GM12878 (cell line): ENCODE results near the gene FBXW9. TPM values are rescaled to one million over a fixed set of nuclear protein-coding genes. Genes with fewer than 3 reads are reported as not detected.

Source experiments
- ATAC-seq: fragments of 200-7000 bp; cut with Tn5 transposase; 3 replicates; pipeline ENCODE4 v1.9.1; 2020; ENCODE audit warnings: mild to moderate bottlenecking, moderate library complexity
- BruUV-seq: library from RNA; stranded (reverse); fragments of 400-500 nt; replicated peaks from 2 replicates; lab custom pipeline; 2021; lab: Mats Ljungman, UMichigan
- CTCF ChIA-PET: fragments of 300-600 bp; sonication (Branson Sonifier 250); formaldehyde crosslinking; extraction: SDS; loops from one replicate; lab custom pipeline; 2021; ENCODE audit warnings: inconsistent platforms; lab: Yijun Ruan, JAX
- POLR2A ChIA-PET: fragments of 350-600 bp; formaldehyde crosslinking; extraction: SDS; loops from one replicate; lab custom pipeline; 2021; ENCODE audit warnings: inconsistent platforms; lab: Charles Lee
- RAD21 ChIA-PET: fragments of 300-600 bp; sonication (Branson Sonifier 250); formaldehyde crosslinking; loops from one replicate; lab custom pipeline; 2023; ENCODE audit warnings: antibody characterized with exemption; ENCODE audit not compliant: unreplicated experiment; lab: Charles Lee
- SMC1A ChIA-PET: fragments of 300-600 bp; sonication (Branson Sonifier 250); formaldehyde crosslinking; loops from one replicate; lab custom pipeline; 2023; ENCODE audit not compliant: unreplicated experiment, uncharacterized antibody; lab: Charles Lee
- DNase-seq: peaks from one replicate; pipeline ENCODE4 v3.0.0-alpha.2; 2011; ENCODE audit warnings: low read depth, low spot score
- FAIRE-seq: peaks from 3 replicates; lab custom pipeline; 2011; peaks lifted over from hg19 to GRCh38; lab: Jason Lieb, UNC
- H2AFZ ChIP-seq: 2 replicates; pipeline ENCODE4 v1.6.0; 2011; ENCODE audit warnings: low read depth, low read length, control low read depth; ENCODE audit not compliant: control insufficient read depth
- H3K27ac ChIP-seq: 2 replicates; pipeline ENCODE4 v1.5.1; 2011; ENCODE audit warnings: control low read depth; ENCODE audit not compliant: control insufficient read depth, insufficient read depth
- H3K27me3 ChIP-seq, 2 experiments: replicated peaks in 1 of 2; 2 replicates each; pipeline versions ENCODE4 v1.6.0 to v1.6.1; 2011; ENCODE audit warnings: low read length in 1 of 2; ENCODE audit not compliant: control insufficient read depth in 2 of 2, insufficient read depth in 2 of 2
- H3K36me3 ChIP-seq, 2 experiments: 2 replicates each; pipeline ENCODE4 v1.5.1; 2011; ENCODE audit warnings: low read length in 1 of 2; ENCODE audit not compliant: control insufficient read depth in 2 of 2, insufficient read depth in 2 of 2
- H3K4me1 ChIP-seq: 2 replicates; pipeline ENCODE4 v1.6.1; 2011; ENCODE audit warnings: mild to moderate bottlenecking, low read length, moderate library complexity, mixed read lengths; ENCODE audit not compliant: control insufficient read depth, insufficient read depth
- H3K4me2 ChIP-seq: 2 replicates; pipeline ENCODE4 v1.6.0; 2011; ENCODE audit warnings: control low read depth; ENCODE audit not compliant: control insufficient read depth, insufficient read depth
- H3K4me3 ChIP-seq: fragments of 200-600 bp; sonication (generic); 2 replicates; pipeline ENCODE4 v1.5.1; 2016
- H3K79me2 ChIP-seq: 2 replicates; pipeline ENCODE4 v1.6.0; 2011; ENCODE audit warnings: low read length; ENCODE audit not compliant: control insufficient read depth, insufficient read depth
- H3K9ac ChIP-seq: 2 replicates; pipeline ENCODE4 v1.8.0; 2011; ENCODE audit warnings: low read length, control low read depth, mixed read lengths; ENCODE audit not compliant: control insufficient read depth, insufficient read depth
- H3K9me3 ChIP-seq: replicated peaks from 3 replicates; pipeline ENCODE4 v1.5.1; 2011; ENCODE audit warnings: mild to moderate bottlenecking, low read length; ENCODE audit not compliant: control insufficient read depth, insufficient read depth
- H4K20me1 ChIP-seq: 2 replicates; pipeline ENCODE4 v1.6.0; 2011; ENCODE audit not compliant: control insufficient read depth, insufficient read depth
- ATF7 ChIP-seq: fragments of 450-650 bp; IDR thresholded peaks from 2 replicates; pipeline ENCODE4 v1.6.1; 2016; ENCODE audit warnings: low read depth, mild to moderate bottlenecking
- BHLHE40 ChIP-seq, 2 experiments: fragments of 450-650 bp in 1 of 2; IDR thresholded peaks; 2 replicates each; pipeline ENCODE4 v1.6.1; 2011 to 2017; ENCODE audit warnings: low read depth in 2 of 2, borderline replicate concordance in 1 of 2, improper control_type of control experiment in 1 of 2, low read length in 1 of 2, mild to moderate bottlenecking in 1 of 2
- EGR1 ChIP-seq, 2 experiments: IDR thresholded peaks; 1 replicate in 1 of 2; 2 replicates in 1 of 2; pipeline ENCODE4 v1.6.1; 2011 to 2012; ENCODE audit warnings: low read depth in 2 of 2, low read length in 2 of 2, borderline replicate concordance in 1 of 2, mild to moderate bottlenecking in 1 of 2, moderate library complexity in 1 of 2
- MXI1 ChIP-seq: fragments of 150-350 bp; IDR thresholded peaks from 2 replicates; pipeline ENCODE4 v1.6.1; 2011; ENCODE audit warnings: low read depth, mild to moderate bottlenecking, inconsistent platforms, low read length, improper control_type of control experiment
- NFYB ChIP-seq: IDR thresholded peaks from 2 replicates; pipeline ENCODE4 v1.6.1; 2011; ENCODE audit warnings: low read depth, mild to moderate bottlenecking, low read length, improper control_type of control experiment, moderate library complexity; ENCODE audit not compliant: insufficient read depth
- NR2F1 ChIP-seq: fragments of 450-650 bp; conservative IDR thresholded peaks from 2 replicates; pipeline ENCODE4 v1.6.1; 2017; ENCODE audit warnings: mild to moderate bottlenecking
- PML ChIP-seq: IDR thresholded peaks from 2 replicates; pipeline ENCODE4 v1.6.1; 2012; ENCODE audit warnings: low read length, inconsistent platforms
- RAD51 ChIP-seq: fragments of 450-650 bp; IDR thresholded peaks from 2 replicates; pipeline ENCODE4 v1.6.1; 2016; ENCODE audit warnings: moderate library complexity, mild to moderate bottlenecking, inconsistent platforms
- RCOR1 ChIP-seq: conservative IDR thresholded peaks from 2 replicates; pipeline ENCODE4 v1.6.1; 2012; ENCODE audit warnings: low read depth, low read length, improper control_type of control experiment
- SIN3A ChIP-seq: IDR thresholded peaks from 2 replicates; pipeline ENCODE4 v1.6.1; 2012; ENCODE audit warnings: low read depth, low read length, improper control_type of control experiment
- TCF12 ChIP-seq: IDR thresholded peaks from 2 replicates; pipeline ENCODE4 v1.6.1; 2011; ENCODE audit warnings: low read depth, mild to moderate bottlenecking, low read length
- TCF7 ChIP-seq: IDR thresholded peaks from 2 replicates; pipeline ENCODE4 v1.6.1; 2014; ENCODE audit warnings: antibody characterized with exemption, borderline replicate concordance
- YBX1 ChIP-seq: fragments of 450-650 bp; IDR thresholded peaks from 2 replicates; pipeline ENCODE4 v1.6.1; 2016; ENCODE audit warnings: antibody characterized with exemption
- ZNF622 ChIP-seq: fragments of 450-650 bp; IDR thresholded peaks from 2 replicates; pipeline ENCODE4 v1.6.1; 2017; ENCODE audit warnings: mild to moderate bottlenecking, inconsistent platforms
- WGBS: methylation state at CpG from one replicate; pipeline ENCODE4 v1.1.6; 2016; ENCODE audit warnings: low lambda C conversion rate; ENCODE audit not compliant: insufficient replicate concordance, insufficient coverage; ENCODE audit errors: missing lambda C conversion rate; 5-methylcytosine and 5-hydroxymethylcytosine counted together
- in situ Hi-C: fragments of 300-500 bp; cut with MboI; formaldehyde crosslinking; loops from 9 replicates; pipeline ENCODE4 v1.14.3; 2018; ENCODE audit warnings: mixed read lengths
- intact Hi-C: fragments of 100-400 bp; cut with micrococcal nuclease; formaldehyde crosslinking; loops from one replicate; pipeline ENCODE4 v1.14.2; 2022; ENCODE audit not compliant: unreplicated experiment
- polyA plus RNA-seq, 11 experiments: library from polyadenylated mRNA; depleted of rRNA in 4 of 11; unstranded in 6 of 11; stranded (reverse) in 5 of 11; fragments of >200 nt; fragmentation: Nextera tagmentation in 4 of 11; fragmentation: Illumina TruSeq in 1 of 11; extraction: Ambion mirVana in 4 of 11; extraction: Trizol in 1 of 11; gene quantifications; 1 replicate in 1 of 11; 2 replicates in 10 of 11; pipeline versions ENCODE4 v1.2.1 to v1.2.3, GENCODE V29; 2011 to 2016; ENCODE audit warnings: inconsistent platforms in 2 of 11, missing spikeins in 2 of 11, low read depth in 1 of 11
- total RNA-seq, 4 experiments: library from RNA; depleted of rRNA in 3 of 4; stranded (reverse); fragments of >200 nt in 3 of 4; fragmentation: Illumina TruSeq in 1 of 4; extraction: Trizol in 1 of 4; gene quantifications; 2 replicates each; pipeline versions ENCODE4 v1.2.1 to v1.2.3, GENCODE V29; 2013 to 2021
- TF ChIP-seq, protein P1 (sequence below), 3 experiments: IDR thresholded peaks in 2 of 3; conservative IDR thresholded peaks in 1 of 3; 2 replicates each; pipeline ENCODE4 v1.5.1; 2011; ENCODE audit warnings: low read depth in 3 of 3, low read length in 3 of 3, mild to moderate bottlenecking in 3 of 3, control low read depth in 2 of 3, moderate library complexity in 2 of 3, inconsistent platforms in 1 of 3, mixed read lengths in 1 of 3; ENCODE audit not compliant: control insufficient read depth in 2 of 3, insufficient read depth in 1 of 3; ENCODE audit errors: extremely low read depth in 1 of 3
- TF ChIP-seq, protein P2 (sequence below): fragments of 450-650 bp; formaldehyde crosslinking; IDR thresholded peaks from 2 replicates; pipeline ENCODE4 v1.5.0; 2022; ENCODE audit warnings: mild to moderate bottlenecking, missing genetic modification characterization

Gene FBXW9
- total and polyA plus RNA-seq, 10 of the 15 experiments (the other 5 are each of a cell fraction or from before 2014, with no cell fraction given), result 0.21 to 14.8 (median 7.3) TPM

GRCh38 chr19:12723641-12724426 lies 27.4 kb upstream of the FBXW9 start, which contains the start of gene TNPO2:
TNPO2 (minus strand) TSS chr19:12723932; CDS start chr19:12720977, 2,955 bp downstream.
- intact Hi-C loops, result no loop called here
- H3K36me3 ChIP-seq, result peaks cover 10 to 11% of the 10 kb centered on the region in 2 experiments; a peak in 3 of 4 replicates
- peaks cover 48% of the 10 kb centered on the region for H3K79me2 ChIP-seq
- ChIA-PET POLR2A (interaction anchor here (0.5 to 6.8 kb wide), 7 partner anchors 10 to 69 kb away, joined by 3 to 58 read pairs (median 3); partner anchors contain the start of genes DHPS, GET3, MAN2B1 and TRIR), CTCF (interaction anchor here (0.6 to 5.4 kb wide), 13 partner anchors 9 to 1683 kb away, joined by 3 to 30 read pairs (median 4); partner anchors contain the start of gene TRIR), SMC1A (interaction anchor here (1.0 to 5.1 kb wide), 3 partner anchors 10 to 13 kb away, joined by 4 to 28 read pairs (median 6); partner anchors contain the start of genes GET3 and TRIR), RAD21 (interaction anchor here (1.0 to 3.3 kb wide), 5 partner anchors 10 to 1347 kb away, joined by 3 to 31 read pairs (median 4); partner anchors contain the start of gene TRIR)
- H4K20me1 ChIP-seq, result no peaks in the 10 kb centered on the region; the same call in 1 of the 2 replicates
- BruUV-seq, result no TSS peak
- ATAC-seq, result peak; percentile 79
- no peaks in the 10 kb centered on the region for H3K27me3 ChIP-seq
- peaks cover 8% of the 10 kb centered on the region; the same call in 1 of the 2 replicates for H3K4me1 ChIP-seq
- peak within 1 kb of the TSS; percentile 91 for H3K4me3 ChIP-seq
- in situ Hi-C loops, result no loop called here
- H3K9me3 ChIP-seq, result no peaks in the 10 kb centered on the region
- peak within 1 kb of the TSS; percentile 81 for H3K27ac ChIP-seq
- WGBS, result 2% methylated on average over 28 of the region's 28 CpGs
- peak within 1 kb of the TSS; percentile 98 for H2AFZ ChIP-seq
- H3K4me2 ChIP-seq, result peak within 1 kb of the TSS; percentile 90
- peak; percentile 40 for DNase-seq
- peak; percentile 94 for FAIRE-seq
- peak within 1 kb of the TSS; percentile 81 for H3K9ac ChIP-seq
- TF ChIP-seq SIN3A (peak; percentile 86), ZNF622 (no peak), EGR1 (IDR thresholded peaks at IDR 0.05; ENCODE audit: borderline replicate concordance in 1 of 2, low read depth in 2 of 2, low read length in 2 of 2) (no peak), TCF7 (no peak), RAD51 (peak; percentile 29; the same call in 1 of the 2 replicates), BHLHE40 (IDR thresholded peaks at IDR 0.05; ENCODE audit: borderline replicate concordance in 1 of 2, low read depth in 2 of 2, low read length in 1 of 2) (peak; percentile 97), NR2F1 (peak; percentile 25; the same call in 1 of the 2 replicates), TCF12 (no peak), MXI1 (peak; percentile 97), ATF7 (no peak), RCOR1 (no peak), YBX1 (no peak), NFYB (no peak), PML (peak; percentile 39; the same call in 1 of the 2 replicates)
- TF ChIP-seq, protein P1, sequence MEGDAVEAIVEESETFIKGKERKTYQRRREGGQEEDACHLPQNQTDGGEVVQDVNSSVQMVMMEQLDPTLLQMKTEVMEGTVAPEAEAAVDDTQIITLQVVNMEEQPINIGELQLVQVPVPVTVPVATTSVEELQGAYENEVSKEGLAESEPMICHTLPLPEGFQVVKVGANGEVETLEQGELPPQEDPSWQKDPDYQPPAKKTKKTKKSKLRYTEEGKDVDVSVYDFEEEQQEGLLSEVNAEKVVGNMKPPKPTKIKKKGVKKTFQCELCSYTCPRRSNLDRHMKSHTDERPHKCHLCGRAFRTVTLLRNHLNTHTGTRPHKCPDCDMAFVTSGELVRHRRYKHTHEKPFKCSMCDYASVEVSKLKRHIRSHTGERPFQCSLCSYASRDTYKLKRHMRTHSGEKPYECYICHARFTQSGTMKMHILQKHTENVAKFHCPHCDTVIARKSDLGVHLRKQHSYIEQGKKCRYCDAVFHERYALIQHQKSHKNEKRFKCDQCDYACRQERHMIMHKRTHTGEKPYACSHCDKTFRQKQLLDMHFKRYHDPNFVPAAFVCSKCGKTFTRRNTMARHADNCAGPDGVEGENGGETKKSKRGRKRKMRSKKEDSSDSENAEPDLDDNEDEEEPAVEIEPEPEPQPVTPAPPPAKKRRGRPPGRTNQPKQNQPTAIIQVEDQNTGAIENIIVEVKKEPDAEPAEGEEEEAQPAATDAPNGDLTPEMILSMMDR (IDR thresholded peaks at IDR 0.05 in 2 of 3, conservative IDR thresholded peaks at IDR 0.05 in 1 of 3; ENCODE audit: control insufficient read depth in 2 of 3, extremely low read depth in 1 of 3, insufficient read depth in 1 of 3, low read depth in 3 of 3, low read length in 3 of 3), result no peak
- TF ChIP-seq, protein P2, sequence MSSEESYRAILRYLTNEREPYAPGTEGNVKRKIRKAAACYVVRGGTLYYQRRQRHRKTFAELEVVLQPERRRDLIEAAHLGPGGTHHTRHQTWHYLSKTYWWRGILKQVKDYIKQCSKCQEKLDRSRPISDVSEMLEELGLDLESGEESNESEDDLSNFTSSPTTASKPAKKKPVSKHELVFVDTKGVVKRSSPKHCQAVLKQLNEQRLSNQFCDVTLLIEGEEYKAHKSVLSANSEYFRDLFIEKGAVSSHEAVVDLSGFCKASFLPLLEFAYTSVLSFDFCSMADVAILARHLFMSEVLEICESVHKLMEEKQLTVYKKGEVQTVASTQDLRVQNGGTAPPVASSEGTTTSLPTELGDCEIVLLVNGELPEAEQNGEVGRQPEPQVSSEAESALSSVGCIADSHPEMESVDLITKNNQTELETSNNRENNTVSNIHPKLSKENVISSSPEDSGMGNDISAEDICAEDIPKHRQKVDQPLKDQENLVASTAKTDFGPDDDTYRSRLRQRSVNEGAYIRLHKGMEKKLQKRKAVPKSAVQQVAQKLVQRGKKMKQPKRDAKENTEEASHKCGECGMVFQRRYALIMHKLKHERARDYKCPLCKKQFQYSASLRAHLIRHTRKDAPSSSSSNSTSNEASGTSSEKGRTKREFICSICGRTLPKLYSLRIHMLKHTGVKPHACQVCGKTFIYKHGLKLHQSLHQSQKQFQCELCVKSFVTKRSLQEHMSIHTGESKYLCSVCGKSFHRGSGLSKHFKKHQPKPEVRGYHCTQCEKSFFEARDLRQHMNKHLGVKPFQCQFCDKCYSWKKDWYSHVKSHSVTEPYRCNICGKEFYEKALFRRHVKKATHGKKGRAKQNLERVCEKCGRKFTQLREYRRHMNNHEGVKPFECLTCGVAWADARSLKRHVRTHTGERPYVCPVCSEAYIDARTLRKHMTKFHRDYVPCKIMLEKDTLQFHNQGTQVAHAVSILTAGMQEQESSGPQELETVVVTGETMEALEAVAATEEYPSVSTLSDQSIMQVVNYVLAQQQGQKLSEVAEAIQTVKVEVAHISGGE (CRISPR knock-in tag), result no peak
